GM19395 (cell line): ENCODE data around the gene TOM1.
"Not testable (repeated sequence)": the region's sequence is repeated elsewhere in the genome, so short reads cannot be mapped to it uniquely, and the experiment has no call there.

Experiments used
- ATAC-seq: cut with Tn5 transposase; IDR thresholded peaks from one replicate; pipeline ENCODE4 v1.9.1; 2021; ENCODE audit warnings: mild to moderate bottlenecking, moderate library complexity; ENCODE audit not compliant: unreplicated experiment

TOM1 gene

DNA sequence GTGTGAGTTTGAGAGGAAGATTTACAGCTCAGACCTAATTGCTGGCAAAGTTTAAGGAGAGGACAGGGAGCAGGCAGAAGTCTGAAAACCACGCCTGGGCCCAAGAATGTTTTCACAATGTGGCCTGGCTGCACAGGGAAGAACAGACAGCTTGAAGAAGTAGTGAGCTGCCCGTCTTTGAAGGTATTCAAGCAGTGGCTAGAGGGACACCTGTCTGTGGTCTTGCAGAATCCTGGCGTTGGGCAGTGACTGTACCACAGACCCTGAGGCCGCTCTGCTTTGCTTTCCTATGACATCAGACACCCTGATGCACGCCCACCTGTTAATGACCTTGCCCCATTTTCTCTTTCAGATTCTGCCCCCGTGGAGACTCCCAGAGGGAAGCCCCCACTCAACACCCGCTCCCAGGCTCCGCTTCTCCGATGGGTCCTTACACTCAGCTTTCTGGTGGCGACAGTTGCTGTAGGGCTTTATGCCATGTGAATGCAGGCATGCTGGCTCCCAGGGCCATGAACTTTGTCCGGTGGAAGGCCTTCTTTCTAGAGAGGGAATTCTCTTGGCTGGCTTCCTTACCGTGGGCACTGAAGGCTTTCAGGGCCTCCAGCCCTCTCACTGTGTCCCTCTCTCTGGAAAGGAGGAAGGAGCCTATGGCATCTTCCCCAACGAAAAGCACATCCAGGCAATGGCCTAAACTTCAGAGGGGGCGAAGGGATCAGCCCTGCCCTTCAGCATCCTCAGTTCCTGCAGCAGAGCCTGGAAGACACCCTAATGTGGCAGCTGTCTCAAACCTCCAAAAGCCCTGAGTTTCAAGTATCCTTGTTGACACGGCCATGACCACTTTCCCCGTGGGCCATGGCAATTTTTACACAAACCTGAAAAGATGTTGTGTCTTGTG, 93.7 kb downstream of the TOM1 start:
- ATAC-seq: no peak

DNA sequence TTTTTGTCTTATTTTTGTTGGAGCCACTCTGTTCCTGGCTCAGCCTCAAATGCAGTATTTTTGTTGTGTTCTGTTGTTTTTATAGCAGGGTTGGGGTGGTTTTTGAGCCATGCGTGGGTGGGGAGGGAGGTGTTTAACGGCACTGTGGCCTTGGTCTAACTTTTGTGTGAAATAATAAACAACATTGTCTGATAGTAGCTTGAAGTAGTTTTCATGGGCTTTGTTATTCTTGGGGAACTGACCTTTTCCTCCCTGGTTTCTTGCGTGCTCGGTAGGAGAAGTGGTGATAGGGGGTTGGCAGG, 94.3 kb downstream of the TOM1 start:
- ATAC-seq: no peak

DNA sequence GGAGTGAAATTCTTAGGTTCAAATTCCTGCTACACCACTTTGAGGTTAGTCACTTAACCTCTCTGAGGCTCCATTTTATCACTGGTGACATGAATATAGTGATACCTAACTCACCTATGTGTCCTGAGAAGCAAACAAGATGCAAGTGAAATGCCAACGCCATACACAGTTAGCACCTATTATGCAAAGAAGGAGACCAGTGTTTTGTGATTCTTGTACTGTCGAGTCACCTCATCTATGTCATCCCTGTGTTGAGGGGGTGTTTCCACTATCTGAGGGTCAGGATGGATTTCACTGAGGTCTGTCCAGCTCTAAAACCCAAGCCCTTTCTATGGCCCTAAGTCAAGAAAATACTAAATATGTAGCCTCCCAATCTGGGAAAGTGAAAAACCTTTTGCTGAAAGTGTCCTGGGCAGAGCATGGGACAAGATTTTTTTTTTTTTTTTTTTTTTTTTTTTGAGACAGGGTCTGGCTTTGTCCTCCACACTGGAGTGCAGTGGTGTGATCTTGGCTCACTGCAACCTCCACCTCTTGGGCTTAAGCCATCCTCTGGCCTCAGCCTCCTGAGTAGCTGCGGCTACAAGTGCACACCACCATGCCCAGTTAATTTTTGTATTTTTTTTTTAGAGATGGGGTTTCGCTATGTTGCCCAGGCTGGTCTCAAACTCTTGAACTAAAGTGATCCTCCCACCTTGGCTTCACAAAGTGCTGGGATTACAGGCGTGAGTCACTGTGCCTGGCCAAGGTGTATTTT, 95.3 kb downstream of the TOM1 start:
- no peak for ATAC-seq

DNA sequence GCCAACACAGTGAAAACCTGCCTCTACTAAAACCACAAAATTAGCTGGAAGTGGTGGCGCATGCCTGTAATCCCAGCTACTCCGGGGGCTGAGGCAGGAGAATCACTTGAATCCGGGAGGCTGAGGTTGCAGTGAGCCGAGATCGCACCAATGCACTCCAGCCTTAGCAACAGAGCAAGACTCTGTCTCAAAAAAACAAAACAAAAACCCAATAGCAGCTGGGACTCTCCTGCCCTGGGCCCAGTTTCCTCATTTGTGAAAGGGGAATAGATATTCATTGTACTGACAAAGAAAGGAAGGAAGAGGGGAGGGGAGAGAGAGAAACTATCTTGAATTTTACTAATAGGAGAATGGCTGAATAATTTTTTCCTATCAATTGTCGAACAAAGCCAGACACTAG, 96.9 kb downstream of the TOM1 start:
- ATAC-seq: not testable (repeated sequence)

DNA sequence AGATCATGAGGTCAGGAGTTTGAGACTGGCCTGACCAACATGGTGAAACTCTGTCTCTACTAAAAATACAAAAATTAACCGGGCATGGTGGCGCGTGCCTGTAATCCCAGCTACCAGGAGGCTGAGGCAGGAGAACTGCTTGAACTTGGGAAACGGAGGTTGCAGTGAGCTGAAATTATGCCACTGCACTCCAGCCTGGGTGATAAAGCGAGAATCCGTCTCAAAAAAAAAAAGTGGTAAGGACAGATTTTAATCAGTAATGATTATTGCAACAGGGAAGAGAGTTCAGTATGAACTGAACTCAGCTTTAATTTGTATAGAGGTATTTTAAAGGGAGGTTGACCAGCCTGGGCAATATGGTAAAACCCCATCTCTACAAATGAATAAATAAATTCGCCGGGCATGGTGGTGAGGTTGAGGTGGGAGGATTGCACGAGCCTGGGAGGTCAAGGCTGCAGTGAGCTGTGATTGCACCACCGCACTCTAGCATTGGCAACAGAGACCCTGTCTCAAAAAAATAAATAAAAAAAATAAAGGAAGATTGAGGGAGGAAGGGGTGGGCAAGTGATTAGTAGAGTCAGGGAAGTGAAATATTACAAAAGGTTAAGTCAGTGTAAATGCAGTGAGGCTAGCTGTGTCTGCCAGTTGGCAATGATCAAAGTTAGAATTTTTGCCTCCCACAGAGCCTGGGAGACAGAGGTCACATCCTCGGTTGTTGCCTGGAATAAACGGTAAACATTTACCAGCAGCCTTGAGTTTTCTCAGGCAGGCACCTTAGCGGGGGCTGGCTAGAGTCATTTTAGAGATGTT, 97.6 kb downstream of the TOM1 start:
- ATAC-seq: no peak
